Neural progenitor cell (in vitro differentiated cells): ENCODE data around the gene LRP1. TPM values are rescaled to one million over a fixed set of nuclear protein-coding genes. Genes with fewer than 3 reads are reported as not detected.

Experiments
- DNase-seq: peaks from one replicate; pipeline ENCODE4 v3.0.0-alpha.2; 2016; ENCODE audit warnings: low spot score
- H2AFZ ChIP-seq: fragments of 200-600 bp; sonication (generic); replicated peaks from 2 replicates; pipeline ENCODE4 v1.6.1; 2016; ENCODE audit warnings: antibody characterized with exemption
- H3F3A ChIP-seq: fragments of 200-600 bp; sonication (generic); 2 replicates; pipeline ENCODE4 v1.6.1; 2016; ENCODE audit warnings: antibody characterized with exemption, low read depth
- H3K27ac ChIP-seq: fragments of 200-600 bp; sonication (generic); 2 replicates; pipeline ENCODE4 v1.5.1; 2016; ENCODE audit warnings: mild to moderate bottlenecking
- H3K27me3 ChIP-seq: fragments of 200-600 bp; sonication (generic); 2 replicates; pipeline ENCODE4 v1.6.1; 2016; ENCODE audit warnings: mild to moderate bottlenecking, moderate library complexity
- H3K36me3 ChIP-seq: fragments of 200-600 bp; sonication (generic); 2 replicates; pipeline ENCODE4 v1.5.1; 2016
- H3K4me1 ChIP-seq: fragments of 200-600 bp; sonication (generic); 2 replicates; pipeline ENCODE4 v1.6.1; 2016; ENCODE audit warnings: mixed run types
- H3K4me2 ChIP-seq: fragments of 200-600 bp; sonication (generic); 2 replicates; pipeline ENCODE4 v1.6.1; 2016
- H3K4me3 ChIP-seq: fragments of 200-600 bp; sonication (generic); 2 replicates; pipeline ENCODE4 v1.5.1; 2016
- H3K79me2 ChIP-seq: fragments of 200-600 bp; sonication (generic); 2 replicates; pipeline ENCODE4 v1.6.1; 2016; ENCODE audit warnings: low read depth
- H3K9ac ChIP-seq: fragments of 200-600 bp; sonication (generic); 2 replicates; pipeline ENCODE4 v1.6.1; 2016
- H3K9me3 ChIP-seq: fragments of 200-600 bp; sonication (generic); 2 replicates; pipeline ENCODE4 v1.5.1; 2016; ENCODE audit warnings: low read depth
- H4K20me1 ChIP-seq: fragments of 200-600 bp; sonication (generic); 2 replicates; pipeline ENCODE4 v1.6.1; 2016; ENCODE audit warnings: low read depth
- H3K27ac Mint-ChIP-seq: 3 replicates; pipeline ENCODE4 v1.8.0; 2021; ENCODE audit warnings: mixed read lengths
- H3K27me3 Mint-ChIP-seq: 2 replicates; pipeline ENCODE4 v1.8.0; 2022; ENCODE audit warnings: low read depth, mild to moderate bottlenecking, inconsistent platforms, moderate library complexity, mixed read lengths; ENCODE audit not compliant: insufficient read depth
- H3K36me3 Mint-ChIP-seq: 3 replicates; pipeline ENCODE4 v1.8.0; 2021; ENCODE audit warnings: mixed read lengths
- H3K4me1 Mint-ChIP-seq: 3 replicates; pipeline ENCODE4 v1.8.0; 2021; ENCODE audit warnings: mixed read lengths
- H3K4me3 Mint-ChIP-seq: 3 replicates; pipeline ENCODE4 v1.8.0; 2021; ENCODE audit warnings: mild to moderate bottlenecking, moderate library complexity, mixed read lengths
- H3K9me3 Mint-ChIP-seq: 3 replicates; pipeline ENCODE4 v1.8.0; 2020; ENCODE audit warnings: mixed read lengths
- CTCF ChIP-seq: fragments of 200-600 bp; sonication (generic); IDR thresholded peaks from 2 replicates; pipeline ENCODE4 v1.5.1; 2017; ENCODE audit warnings: antibody characterized with exemption, mild to moderate bottlenecking
- EZH2 ChIP-seq: fragments of 200-600 bp; sonication (generic); IDR thresholded peaks from 2 replicates; pipeline ENCODE4 v1.6.1; 2017; ENCODE audit warnings: antibody characterized with exemption, mild to moderate bottlenecking, moderate library complexity
- EZH2phosphoT487 ChIP-seq: fragments of 200-600 bp; sonication (generic); IDR thresholded peaks from 2 replicates; pipeline ENCODE4 v1.6.1; 2017; ENCODE audit warnings: antibody characterized with exemption
- total RNA-seq: library from RNA; depleted of rRNA; stranded (reverse); fragments of >200 nt; gene quantifications from 2 replicates; pipeline ENCODE4 v1.2.3, GENCODE V29; 2015; ENCODE audit warnings: low replicate concordance

Gene LRP1
- total RNA-seq, 1 donor from 2014 or later, result 13.9 TPM

GRCh38 chr12:57154804-57155434 lies 26.6 kb downstream of the LRP1 start:
- peaks cover 21% of the 10 kb centered on the region for H4K20me1 ChIP-seq
- Mint-ChIP-seq H3K27me3 (peaks cover 5% of the 10 kb centered on the region), H3K4me1 (peaks cover 20% of the 10 kb centered on the region), H3K9me3 (no peaks in the 10 kb centered on the region), H3K36me3 (peaks cover 39% of the 10 kb centered on the region), H3K4me3 (no peak overlapping the region), H3K27ac (no peak overlapping the region)
- no peaks in the 10 kb centered on the region for H3K36me3 ChIP-seq
- no peak overlapping the region for H3K4me2 ChIP-seq
- H3K79me2 ChIP-seq, result no peaks in the 10 kb centered on the region
- no peaks in the 10 kb centered on the region for H3K9me3 ChIP-seq
- H3K9ac ChIP-seq, result no peak overlapping the region
- no peak overlapping the region for H3K4me3 ChIP-seq
- no peak overlapping the region for H2AFZ ChIP-seq
- no peaks in the 10 kb centered on the region for H3F3A ChIP-seq
- TF ChIP-seq CTCF, result no peak
- TF ChIP-seq EZH2, result no peak
- no peak for TF ChIP-seq EZH2phosphoT487
- no peak overlapping the region for H3K27ac ChIP-seq
- DNase-seq, result no peak
- no peaks in the 10 kb centered on the region for H3K4me1 ChIP-seq
- H3K27me3 ChIP-seq, result no peaks in the 10 kb centered on the region

DNA sequence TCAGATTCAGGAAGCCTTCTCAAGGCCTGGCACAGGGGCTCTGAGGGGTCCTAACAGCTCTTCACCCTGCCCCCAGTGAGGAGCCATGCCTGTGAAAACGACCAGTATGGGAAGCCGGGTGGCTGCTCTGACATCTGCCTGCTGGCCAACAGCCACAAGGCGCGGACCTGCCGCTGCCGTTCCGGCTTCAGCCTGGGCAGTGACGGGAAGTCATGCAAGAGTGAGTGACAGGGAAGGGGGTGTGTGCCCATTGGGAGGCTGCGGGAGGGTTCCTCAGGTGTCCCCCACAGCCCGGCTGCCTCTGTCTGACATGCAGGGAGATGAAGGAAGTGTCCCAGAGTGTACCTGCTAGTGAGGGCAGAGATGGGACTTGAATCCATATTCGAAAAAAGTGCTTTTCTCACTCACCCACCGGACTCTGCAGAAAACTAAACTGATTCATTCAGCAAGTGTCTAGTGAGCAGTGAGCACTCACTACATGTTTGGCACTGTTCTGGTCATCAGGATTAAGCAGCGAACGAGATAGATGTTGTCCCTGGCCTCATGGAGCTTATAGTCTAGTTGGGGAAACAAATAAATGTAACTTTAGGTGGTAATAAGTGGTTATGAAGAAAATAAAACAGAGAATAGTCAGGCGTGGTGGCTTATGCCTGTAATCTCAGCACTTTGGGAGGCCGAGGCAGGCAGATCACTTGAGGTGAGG lies 28.6 kb downstream of the LRP1 start:
- no peak overlapping the region for H3K27ac ChIP-seq
- Mint-ChIP-seq H3K36me3 (peaks cover 49% of the 10 kb centered on the region), H3K4me3 (no peak overlapping the region), H3K9me3 (no peaks in the 10 kb centered on the region), H3K27ac (no peak overlapping the region), H3K4me1 (peaks cover 15% of the 10 kb centered on the region), H3K27me3 (peaks cover 5% of the 10 kb centered on the region)
- no peaks in the 10 kb centered on the region for H3F3A ChIP-seq
- no peak overlapping the region for H3K4me2 ChIP-seq
- no peaks in the 10 kb centered on the region for H3K79me2 ChIP-seq
- H3K36me3 ChIP-seq, result no peaks in the 10 kb centered on the region
- no peak for DNase-seq
- H3K9ac ChIP-seq, result no peak overlapping the region
- H3K27me3 ChIP-seq, result no peaks in the 10 kb centered on the region
- H4K20me1 ChIP-seq, result peaks cover 7% of the 10 kb centered on the region
- no peaks in the 10 kb centered on the region for H3K4me1 ChIP-seq
- H3K4me3 ChIP-seq, result no peak overlapping the region
- TF ChIP-seq EZH2 (no peak), EZH2phosphoT487 (no peak), CTCF (no peak)
- no peaks in the 10 kb centered on the region for H3K9me3 ChIP-seq
- H2AFZ ChIP-seq, result no peak overlapping the region

DNA sequence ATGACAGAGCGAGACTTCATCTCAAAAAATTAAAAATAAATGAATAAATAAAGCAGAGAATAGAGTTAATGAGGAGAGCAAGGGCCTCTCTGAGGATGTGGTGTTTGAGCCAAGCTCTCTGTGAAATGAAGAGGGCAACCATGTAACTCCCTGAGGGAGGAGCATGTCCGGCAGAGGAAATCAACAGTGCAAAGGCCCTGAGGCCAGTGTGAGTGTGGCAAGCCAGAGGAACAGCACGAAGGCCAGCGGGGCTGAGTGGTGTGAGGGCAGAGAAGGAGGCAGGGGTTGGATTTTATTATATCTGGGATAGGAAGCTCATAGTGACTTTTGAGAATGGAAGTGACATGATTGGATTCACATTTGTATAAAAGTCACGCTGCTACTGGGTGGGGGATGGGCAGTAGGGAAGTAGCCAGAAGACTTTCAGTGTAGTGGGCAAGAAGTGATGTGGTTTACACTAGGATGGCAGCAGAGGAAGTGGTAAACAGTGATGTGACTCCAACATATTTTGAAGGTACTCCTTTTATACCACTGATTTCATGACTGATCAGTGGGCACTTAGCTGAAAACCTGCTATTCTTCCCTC lies 29.4 kb downstream of the LRP1 start:
- Mint-ChIP-seq H3K9me3 (no peaks in the 10 kb centered on the region), H3K27ac (no peak overlapping the region), H3K27me3 (peaks cover 5% of the 10 kb centered on the region), H3K4me1 (peaks cover 12% of the 10 kb centered on the region), H3K36me3 (peaks cover 57% of the 10 kb centered on the region), H3K4me3 (peak overlapping the region; percentile 72)
- Histone ChIP-seq H3K4me2 (no peak overlapping the region), H4K20me1 (no peaks in the 10 kb centered on the region), H3K4me3 (no peak overlapping the region), H3K4me1 (no peaks in the 10 kb centered on the region), H3K9ac (no peak overlapping the region), H3K36me3 (no peaks in the 10 kb centered on the region), H3K27me3 (no peaks in the 10 kb centered on the region), H3F3A (no peaks in the 10 kb centered on the region), H3K9me3 (no peaks in the 10 kb centered on the region), H3K27ac (no peak overlapping the region), H3K79me2 (no peaks in the 10 kb centered on the region), H2AFZ (no peak overlapping the region)
- no peak for DNase-seq
- TF ChIP-seq EZH2 (no peak), EZH2phosphoT487 (no peak), CTCF (no peak)
